H1 (cell line): ENCODE measurements around the gene NGEF. TPM values are rescaled to one million over a fixed set of nuclear protein-coding genes. Genes with fewer than 3 reads are reported as not detected.

Experiments
- CTCF ChIA-PET: fragments of 300-600 bp; sonication (Branson Sonifier 250); formaldehyde crosslinking; loops from one replicate; lab custom pipeline; 2021; ENCODE audit not compliant: partially characterized antibody; lab: Charles Lee
- POLR2A ChIA-PET: fragments of 300-600 bp; sonication (Branson Sonifier 250); formaldehyde crosslinking; loops from one replicate; lab custom pipeline; 2021; ENCODE audit warnings: inconsistent platforms; ENCODE audit not compliant: partially characterized antibody; lab: Charles Lee
- DNase-seq, 2 experiments: peaks; one replicate each; pipeline versions ENCODE4 v3.0.0 to v3.0.0-alpha.2; 2010 to 2022; ENCODE audit warnings: low spot score in 2 of 2, low read depth in 1 of 2, mixed read lengths in 1 of 2
- FAIRE-seq: peaks from 2 replicates; lab custom pipeline; 2011; peaks lifted over from hg19 to GRCh38; lab: Jason Lieb, UNC
- H2AFZ ChIP-seq: 2 replicates; pipeline ENCODE4 v1.8.1; 2012; ENCODE audit warnings: low read length, inconsistent platforms
- H2AK5ac ChIP-seq: 2 replicates; pipeline ENCODE4 v1.6.1; 2013; ENCODE audit warnings: low read depth, low read length
- H2BK120ac ChIP-seq: replicated peaks from 2 replicates; pipeline ENCODE3; 2013; ENCODE audit warnings: low read depth, low read length, inconsistent platforms
- H2BK12ac ChIP-seq: 2 replicates; pipeline ENCODE4 v1.6.1; 2013; ENCODE audit warnings: low read depth, low read length
- H2BK15ac ChIP-seq: 2 replicates; pipeline ENCODE4 v1.6.1; 2013; ENCODE audit warnings: low read length
- H2BK20ac ChIP-seq: 2 replicates; pipeline ENCODE4 v1.6.1; 2013; ENCODE audit warnings: low read length
- H2BK5ac ChIP-seq: 2 replicates; pipeline ENCODE4 v1.6.1; 2013; ENCODE audit warnings: low read depth, low read length
- H3K14ac ChIP-seq: 2 replicates; pipeline ENCODE4 v1.6.1; 2013; ENCODE audit warnings: inconsistent platforms; ENCODE audit not compliant: insufficient read length
- H3K18ac ChIP-seq: 2 replicates; pipeline ENCODE4 v1.6.1; 2013; ENCODE audit warnings: low read length; ENCODE audit errors: extremely low read depth
- H3K23ac ChIP-seq: 2 replicates; pipeline ENCODE4 v1.6.1; 2013; ENCODE audit warnings: inconsistent platforms; ENCODE audit not compliant: insufficient read length
- H3K23me2 ChIP-seq: 2 replicates; pipeline ENCODE4 v1.6.1; 2013; ENCODE audit warnings: low read depth, low read length
- H3K27ac ChIP-seq: 2 replicates; pipeline ENCODE4 v1.6.1; 2011; ENCODE audit warnings: low read depth, low read length, inconsistent platforms
- H3K27me3 ChIP-seq, 4 experiments: replicated peaks in 1 of 4; 1 replicate in 1 of 4; 2 replicates in 3 of 4; pipeline versions ENCODE4 v1.6.1 to v1.8.1; 2011 to 2013; ENCODE audit warnings: low read length in 3 of 4, mild to moderate bottlenecking in 3 of 4, inconsistent platforms in 2 of 4, mixed read lengths in 2 of 4, moderate library complexity in 1 of 4; ENCODE audit not compliant: control insufficient read depth in 3 of 4, insufficient read depth in 3 of 4; ENCODE audit errors: extremely low read depth in 1 of 4
- H3K36me3 ChIP-seq, 4 experiments: 2 replicates each; pipeline versions ENCODE4 v1.6.1 to v1.8.1; 2011 to 2013; ENCODE audit warnings: mild to moderate bottlenecking in 4 of 4, low read length in 3 of 4, moderate library complexity in 2 of 4, control low read depth in 1 of 4, inconsistent platforms in 1 of 4; ENCODE audit not compliant: insufficient read depth in 4 of 4, control insufficient read depth in 2 of 4
- H3K4ac ChIP-seq: replicated peaks from 2 replicates; pipeline ENCODE3; 2013; ENCODE audit warnings: low read length, low read depth, mixed read lengths, inconsistent platforms; ENCODE audit not compliant: insufficient read length
- H3K4me1 ChIP-seq, 4 experiments: replicated peaks in 1 of 4; 1 replicate in 1 of 4; 2 replicates in 3 of 4; pipeline versions ENCODE4 v1.6.1 to v1.8.1; 2011 to 2013; ENCODE audit warnings: low read length in 3 of 4, inconsistent platforms in 2 of 4, mixed read lengths in 1 of 4; ENCODE audit not compliant: insufficient read depth in 4 of 4, control insufficient read depth in 3 of 4
- H3K4me2 ChIP-seq, 2 experiments: 2 replicates each; pipeline versions ENCODE4 v1.6.1 to v1.8.1; 2011 to 2013; ENCODE audit warnings: low read depth in 2 of 2, low read length in 2 of 2, control low read depth in 1 of 2, inconsistent platforms in 1 of 2, mild to moderate bottlenecking in 1 of 2; ENCODE audit not compliant: insufficient read depth in 1 of 2
- H3K4me3 ChIP-seq, 4 experiments: fragments of 200-600, 300-600 bp in 1 of 4; sonication (generic), shearing (Covaris generic), sonication (Bioruptor Twin) in 1 of 4; 2 replicates each; pipeline versions ENCODE4 v1.5.1 to v1.8.1; 2011 to 2016; ENCODE audit warnings: low read length in 4 of 4, low read depth in 3 of 4, control low read depth in 2 of 4, inconsistent platforms in 2 of 4, mild to moderate bottlenecking in 2 of 4, mixed read lengths in 1 of 4, moderate library complexity in 1 of 4; ENCODE audit not compliant: insufficient read depth in 2 of 4; ENCODE audit errors: extremely low read depth in 1 of 4
- H3K56ac ChIP-seq: replicated peaks from 2 replicates; pipeline ENCODE3; 2013; ENCODE audit warnings: low read depth, mild to moderate bottlenecking, mixed read lengths, low read length, inconsistent platforms; ENCODE audit not compliant: insufficient read length
- H3K79me1 ChIP-seq: 2 replicates; pipeline ENCODE4 v1.6.1; 2013; ENCODE audit warnings: low read depth, low read length, control low read depth
- H3K79me2 ChIP-seq, 2 experiments: 2 replicates each; pipeline versions ENCODE4 v1.6.1 to v1.8.1; 2012 to 2013; ENCODE audit warnings: low read length in 2 of 2, mild to moderate bottlenecking in 2 of 2, inconsistent platforms in 1 of 2; ENCODE audit not compliant: insufficient read depth in 2 of 2, control insufficient read depth in 1 of 2
- H3K9ac ChIP-seq, 4 experiments: replicated peaks in 1 of 4; 1 replicate in 1 of 4; 2 replicates in 3 of 4; pipeline versions ENCODE4 v1.6.1 to v1.8.1; 2011 to 2013; ENCODE audit warnings: low read depth in 3 of 4, low read length in 3 of 4, control low read depth in 2 of 4, mild to moderate bottlenecking in 2 of 4, moderate library complexity in 2 of 4, inconsistent platforms in 1 of 4; ENCODE audit errors: extremely low read depth in 1 of 4
- H3K9me3 ChIP-seq, 2 experiments: 2 replicates each; pipeline versions ENCODE4 v1.6.1 to v1.8.1; 2012 to 2013; ENCODE audit warnings: mild to moderate bottlenecking in 2 of 2, moderate library complexity in 2 of 2, control low read depth in 1 of 2, inconsistent platforms in 1 of 2, low read depth in 1 of 2, low read length in 1 of 2, mixed read lengths in 1 of 2; ENCODE audit not compliant: insufficient read depth in 2 of 2
- H4K20me1 ChIP-seq, 2 experiments: replicated peaks in 1 of 2; 2 replicates each; pipeline versions ENCODE3 to v1.8.1; 2011 to 2013; ENCODE audit warnings: inconsistent platforms in 2 of 2, low read length in 2 of 2, mild to moderate bottlenecking in 1 of 2; ENCODE audit not compliant: insufficient read depth in 2 of 2, control insufficient read depth in 1 of 2
- H4K5ac ChIP-seq: 2 replicates; pipeline ENCODE4 v1.6.1; 2013; ENCODE audit warnings: low read length, low read depth, mixed read lengths, inconsistent platforms; ENCODE audit not compliant: insufficient read length
- H4K8ac ChIP-seq: 2 replicates; pipeline ENCODE4 v1.8.0; 2013; ENCODE audit warnings: mild to moderate bottlenecking, moderate library complexity, low read length, inconsistent platforms; ENCODE audit not compliant: insufficient read depth; ENCODE audit errors: extremely low read depth
- H4K91ac ChIP-seq: replicated peaks from 2 replicates; pipeline ENCODE3; 2013; ENCODE audit warnings: low read length, mixed read lengths, inconsistent platforms; ENCODE audit not compliant: insufficient read length
- BCL11A ChIP-seq, 2 experiments: IDR thresholded peaks; one replicate each; pipeline ENCODE4 v1.6.1; 2011; ENCODE audit warnings: low read depth in 2 of 2, low read length in 2 of 2, mild to moderate bottlenecking in 2 of 2
- CEBPB ChIP-seq: IDR thresholded peaks from 2 replicates; pipeline ENCODE4 v1.6.1; 2012; ENCODE audit warnings: low read depth, low read length
- CTCF ChIP-seq, 3 experiments: IDR thresholded peaks; 1 replicate in 2 of 3; 2 replicates in 1 of 3; pipeline versions ENCODE4 v1.5.1 to v1.6.1; 2011; ENCODE audit warnings: low read length in 3 of 3, mild to moderate bottlenecking in 3 of 3, inconsistent platforms in 2 of 3, low read depth in 1 of 3, moderate library complexity in 1 of 3; ENCODE audit not compliant: insufficient read depth in 1 of 3; ENCODE audit errors: control extremely low read depth in 1 of 3
- HDAC2 ChIP-seq, 2 experiments: fragments of 300-600 bp in 1 of 2; sonication (generic) in 1 of 2; IDR thresholded peaks; 2 replicates each; pipeline ENCODE4 v1.6.1; 2011 to 2012; ENCODE audit warnings: low read depth in 2 of 2, low read length in 2 of 2, mild to moderate bottlenecking in 2 of 2, moderate library complexity in 2 of 2, borderline replicate concordance in 1 of 2, inconsistent platforms in 1 of 2
- JUN ChIP-seq: IDR thresholded peaks from 2 replicates; pipeline ENCODE4 v1.6.1; 2011; ENCODE audit warnings: low read depth, mild to moderate bottlenecking, improper control_type of control experiment, low read length
- PHF8 ChIP-seq: fragments of 200-600 bp; sonication (generic); conservative IDR thresholded peaks from 2 replicates; pipeline ENCODE4 v1.7.1; 2012; ENCODE audit warnings: low read depth, mild to moderate bottlenecking, inconsistent platforms, low read length, moderate library complexity
- WGBS, 2 experiments: shearing (Covaris generic) in 1 of 2; methylation state at CpG; one replicate each; pipeline versions ENCODE4 v1.1.6 to v1.1.7; 2013 to 2015; ENCODE audit warnings: low lambda C conversion rate in 2 of 2, mixed read lengths in 2 of 2, inconsistent platforms in 1 of 2, low coverage in 1 of 2, missing lambda C conversion rate in 1 of 2; ENCODE audit not compliant: insufficient replicate concordance in 2 of 2, insufficient coverage in 1 of 2, insufficient read length in 1 of 2; ENCODE audit errors: extremely low coverage in 1 of 2, missing lambda C conversion rate in 1 of 2; 5-methylcytosine and 5-hydroxymethylcytosine counted together
- polyA plus RNA-seq, 7 experiments: library from polyadenylated mRNA; depleted of rRNA in 3 of 7; stranded (reverse) in 5 of 7; unstranded in 2 of 7; fragments of >200 nt in 5 of 7; fragments of 200-250 nt in 2 of 7; gene quantifications; 1 replicate in 5 of 7; 2 replicates in 1 of 7; 4 replicates in 1 of 7; pipeline versions ENCODE4 v1.2.1 to v1.2.3, GENCODE V29; 2011 to 2013; ENCODE audit warnings: missing spikeins in 2 of 7, mixed read lengths in 2 of 7
- total RNA-seq: library from RNA; stranded (reverse); fragmentation: NEBNext Ultra II Directional; extraction: Animal tissue kit (Norgen Biotek cat#: 25700); gene quantifications from 2 replicates; pipeline ENCODE4 v1.2.1, GENCODE V29; 2021

The NGEF gene
- total and polyA plus RNA-seq, 2 of the 8 experiments (the other 6 are each of a cell fraction or from before 2014, with no cell fraction given): 2.7 to 3.2 TPM

DNA sequence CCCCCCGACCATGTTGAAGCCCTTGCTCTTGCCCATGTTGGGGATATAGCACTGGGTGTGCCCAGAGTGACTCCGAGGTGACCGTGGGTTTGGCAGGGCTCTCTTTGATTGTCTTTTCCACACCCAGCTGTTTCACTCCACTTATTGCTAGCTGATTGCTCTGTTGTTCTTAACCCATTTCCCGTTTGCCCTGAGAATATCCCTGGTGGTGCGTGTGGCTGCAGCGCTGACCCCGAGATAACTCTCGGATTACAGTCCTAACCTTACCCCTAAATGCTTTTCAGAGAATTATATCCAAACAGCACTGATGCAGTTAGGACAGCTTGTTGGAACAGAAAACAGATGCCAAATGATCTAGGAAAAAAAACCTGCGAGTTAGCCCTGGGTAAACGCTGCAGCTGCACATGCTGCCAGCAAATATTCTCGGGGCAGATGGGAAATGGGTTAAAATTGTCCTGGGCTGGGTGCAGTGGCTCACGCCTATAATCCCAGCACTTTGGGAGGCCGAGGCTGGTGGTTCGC lies 177.3 kb downstream of the NGEF start:
- no peak for FAIRE-seq

More for the DNA sequence above, 177.3 kb downstream of the NGEF start:
- Histone ChIP-seq H3K9me3 (no peaks in the 10 kb centered on the region), H3K9ac (no peak overlapping the region), H3K4me2 (no peak overlapping the region), H2AFZ (no peak overlapping the region), H4K8ac (no peak overlapping the region), H3K4ac (no peak overlapping the region), H4K20me1 (peaks cover 0 to 1% of the 10 kb centered on the region in 2 experiments), H2BK120ac (no peak overlapping the region), H3K18ac (no peak overlapping the region), H3K4me3 (no peak overlapping the region), H4K91ac (no peak overlapping the region), H2BK20ac (no peak overlapping the region), H2AK5ac (no peak overlapping the region), H3K14ac (no peak overlapping the region), H3K4me1 (no peaks in the 10 kb centered on the region), H3K79me2 (no peaks in the 10 kb centered on the region), H3K79me1 (no peaks in the 10 kb centered on the region), H3K27me3 (no peaks in the 10 kb centered on the region), H3K27ac (no peak overlapping the region), H2BK12ac (no peak overlapping the region), H3K36me3 (peaks cover 5 to 46% (median 31%) of the 10 kb centered on the region in 4 experiments), H3K23ac (no peak overlapping the region), H3K23me2 (no peaks in the 10 kb centered on the region), H2BK5ac (no peak overlapping the region), H4K5ac (no peak overlapping the region), H3K56ac (no peak overlapping the region), H2BK15ac (no peak overlapping the region)
- ChIA-PET POLR2A (no interaction called here), CTCF (interaction anchor here (0.6 kb wide), 1 partner anchor 18 kb away, joined by 3 read pairs; no protein-coding TSS in a partner anchor)
- DNase-seq: no peak
- TF ChIP-seq CTCF (IDR thresholded peaks at IDR 0.05; ENCODE audit: control extremely low read depth in 1 of 3, insufficient read depth in 1 of 3, low read depth in 1 of 3, low read length in 3 of 3): no peak
- no peak for TF ChIP-seq BCL11A (IDR thresholded peaks at IDR 0.05; ENCODE audit: low read depth in 2 of 2, low read length in 2 of 2)
- no peak for TF ChIP-seq PHF8
- TF ChIP-seq HDAC2 (IDR thresholded peaks at IDR 0.05; ENCODE audit: borderline replicate concordance in 1 of 2, low read depth in 2 of 2, low read length in 2 of 2): no peak
- no peak for TF ChIP-seq JUN
- no peak for TF ChIP-seq CEBPB
- 92% methylated on average over 14 of the region's 14 CpGs; no CpG with 5 or more reads in 1 of the 2 experiments for WGBS, 2 experiments
